ENCODE results near the gene GNAS.
"Not testable (repeated sequence)": the region's sequence is repeated elsewhere in the genome, so short reads cannot be mapped to it uniquely, and the experiment has no call there.

The GNAS gene

GRCh38 chr20:58818586-58819285 lies 33.8 kb upstream of the GNAS start:
- no peak for TF ChIP-seq CTCF (conservative IDR thresholded peaks at IDR 0.05; ENCODE audit: control insufficient read depth, insufficient read depth, low read depth, low read length)
- DNase-seq (ENCODE audit: low read depth), result no peak

GRCh38 chr20:58819921-58820320 lies 32.6 kb upstream of the GNAS start:
- H3K4me3 ChIP-seq (ENCODE audit: control insufficient read depth, low read depth, low read length), result no peak overlapping the region
- DNase-seq (ENCODE audit: low read depth), result no peak
- TF ChIP-seq CTCF (conservative IDR thresholded peaks at IDR 0.05; ENCODE audit: control insufficient read depth, insufficient read depth, low read depth, low read length), result no peak

More at GRCh38 chr20:58818586-58819285, 33.8 kb upstream of the GNAS start:
- H3K4me3 ChIP-seq (ENCODE audit: control insufficient read depth, low read depth, low read length), result no peak overlapping the region

GRCh38 chr20:58820515-58820914 lies 32.0 kb upstream of the GNAS start:
- not testable (repeated sequence) for DNase-seq (ENCODE audit: low read depth); H3K4me3 ChIP-seq (ENCODE audit: control insufficient read depth, low read depth, low read length)

- TF ChIP-seq CTCF (conservative IDR thresholded peaks at IDR 0.05; ENCODE audit: control insufficient read depth, insufficient read depth, low read depth, low read length), result no peak
- H3K4me3 ChIP-seq (ENCODE audit: control insufficient read depth, low read depth, low read length), result no peak overlapping the region
- DNase-seq (ENCODE audit: low read depth), result no peak
Measured at GRCh38 chr20:58822149-58822548, 30.4 kb upstream of the GNAS start.

GRCh38 chr20:58822748-58823730 lies 29.5 kb upstream of the GNAS start:
- no peak for TF ChIP-seq CTCF (conservative IDR thresholded peaks at IDR 0.05; ENCODE audit: control insufficient read depth, insufficient read depth, low read depth, low read length)
- no peak for DNase-seq (ENCODE audit: low read depth)
- no peak overlapping the region for H3K4me3 ChIP-seq (ENCODE audit: control insufficient read depth, low read depth, low read length)

GRCh38 chr20:58824843-58825242 lies 27.7 kb upstream of the GNAS start:
- TF ChIP-seq CTCF (conservative IDR thresholded peaks at IDR 0.05; ENCODE audit: control insufficient read depth, insufficient read depth, low read depth, low read length), result no peak
- no peak for DNase-seq (ENCODE audit: low read depth)
- H3K4me3 ChIP-seq (ENCODE audit: control insufficient read depth, low read depth, low read length), result no peak overlapping the region

- TF ChIP-seq CTCF (conservative IDR thresholded peaks at IDR 0.05; ENCODE audit: control insufficient read depth, insufficient read depth, low read depth, low read length), result no peak
- H3K4me3 ChIP-seq (ENCODE audit: control insufficient read depth, low read depth, low read length), result no peak overlapping the region
- no peak for DNase-seq (ENCODE audit: low read depth)
Measured at GRCh38 chr20:58825450-58825849, 27.1 kb upstream of the GNAS start.
